Measurements from ENCODE around the gene IPO11.

The IPO11 gene

GRCh38 chr5:62606878-62607277, 194.3 kb downstream of the IPO11 start:
- H3K27me3 ChIP-seq (ENCODE audit: control insufficient read depth, insufficient read depth, low read length): no peaks in the 10 kb centered on the region
- no peak overlapping the region for H3K9ac ChIP-seq
- no peak overlapping the region for H3K4me3 ChIP-seq (ENCODE audit: low read depth, low read length)
- TF ChIP-seq CTCF (IDR thresholded peaks at IDR 0.05): no peak
- no peaks in the 10 kb centered on the region for H3K36me3 ChIP-seq (ENCODE audit: control insufficient read depth, insufficient read depth, low read length)
- H3K79me2 ChIP-seq: no peaks in the 10 kb centered on the region
- no peak overlapping the region for H2AFZ ChIP-seq
- H3K4me1 ChIP-seq: no peaks in the 10 kb centered on the region
- no peak overlapping the region for H3K4me2 ChIP-seq (ENCODE audit: low read length)
- no peaks in the 10 kb centered on the region for H3K9me3 ChIP-seq (ENCODE audit: control insufficient read depth, low read length)
- H3K27ac ChIP-seq: no peak overlapping the region

- Histone ChIP-seq H3K4me1 (no peaks in the 10 kb centered on the region), H3K27me3 (ENCODE audit: control insufficient read depth, insufficient read depth, low read length) (no peaks in the 10 kb centered on the region), H3K9ac (no peak overlapping the region), H3K36me3 (ENCODE audit: control insufficient read depth, insufficient read depth, low read length) (no peaks in the 10 kb centered on the region), H3K4me3 (ENCODE audit: low read depth, low read length) (no peak overlapping the region), H2AFZ (no peak overlapping the region), H3K4me2 (ENCODE audit: low read length) (no peak overlapping the region), H3K79me2 (no peaks in the 10 kb centered on the region), H3K9me3 (ENCODE audit: control insufficient read depth, low read length) (no peaks in the 10 kb centered on the region), H3K27ac (no peak overlapping the region)
- TF ChIP-seq CTCF (IDR thresholded peaks at IDR 0.05): no peak
Measured at GRCh38 chr5:62607615-62608014, 195.1 kb downstream of the IPO11 start.

GRCh38 chr5:62608529-62609511, 196.3 kb downstream of the IPO11 start:
- TF ChIP-seq CTCF (IDR thresholded peaks at IDR 0.05): no peak

GRCh38 chr5:62614355-62614754, 201.8 kb downstream of the IPO11 start:
- Histone ChIP-seq H3K36me3 (ENCODE audit: control insufficient read depth, insufficient read depth, low read length) (no peaks in the 10 kb centered on the region), H2AFZ (no peak overlapping the region), H3K4me1 (no peaks in the 10 kb centered on the region)

More at GRCh38 chr5:62608529-62609511, 196.3 kb downstream of the IPO11 start:
- Histone ChIP-seq H3K9ac (no peak overlapping the region), H3K27ac (no peak overlapping the region), H3K4me1 (no peaks in the 10 kb centered on the region), H3K4me2 (ENCODE audit: low read length) (no peak overlapping the region), H3K27me3 (ENCODE audit: control insufficient read depth, insufficient read depth, low read length) (no peaks in the 10 kb centered on the region), H2AFZ (no peak overlapping the region), H3K36me3 (ENCODE audit: control insufficient read depth, insufficient read depth, low read length) (no peaks in the 10 kb centered on the region), H3K79me2 (no peaks in the 10 kb centered on the region), H3K4me3 (ENCODE audit: low read depth, low read length) (no peak overlapping the region), H3K9me3 (ENCODE audit: control insufficient read depth, low read length) (no peaks in the 10 kb centered on the region)

More at GRCh38 chr5:62614355-62614754, 201.8 kb downstream of the IPO11 start:
- Histone ChIP-seq H3K9ac (no peak overlapping the region), H3K27ac (no peak overlapping the region), H3K4me2 (ENCODE audit: low read length) (no peak overlapping the region), H3K27me3 (ENCODE audit: control insufficient read depth, insufficient read depth, low read length) (no peaks in the 10 kb centered on the region), H3K4me3 (ENCODE audit: low read depth, low read length) (no peak overlapping the region), H3K79me2 (no peaks in the 10 kb centered on the region), H3K9me3 (ENCODE audit: control insufficient read depth, low read length) (no peaks in the 10 kb centered on the region)
- no peak for TF ChIP-seq CTCF (IDR thresholded peaks at IDR 0.05)

Data from parathyroid adenoma (tissue), 2 donors.